ENCODE measurements around the gene MAP3K14.

The MAP3K14 gene

DNA sequence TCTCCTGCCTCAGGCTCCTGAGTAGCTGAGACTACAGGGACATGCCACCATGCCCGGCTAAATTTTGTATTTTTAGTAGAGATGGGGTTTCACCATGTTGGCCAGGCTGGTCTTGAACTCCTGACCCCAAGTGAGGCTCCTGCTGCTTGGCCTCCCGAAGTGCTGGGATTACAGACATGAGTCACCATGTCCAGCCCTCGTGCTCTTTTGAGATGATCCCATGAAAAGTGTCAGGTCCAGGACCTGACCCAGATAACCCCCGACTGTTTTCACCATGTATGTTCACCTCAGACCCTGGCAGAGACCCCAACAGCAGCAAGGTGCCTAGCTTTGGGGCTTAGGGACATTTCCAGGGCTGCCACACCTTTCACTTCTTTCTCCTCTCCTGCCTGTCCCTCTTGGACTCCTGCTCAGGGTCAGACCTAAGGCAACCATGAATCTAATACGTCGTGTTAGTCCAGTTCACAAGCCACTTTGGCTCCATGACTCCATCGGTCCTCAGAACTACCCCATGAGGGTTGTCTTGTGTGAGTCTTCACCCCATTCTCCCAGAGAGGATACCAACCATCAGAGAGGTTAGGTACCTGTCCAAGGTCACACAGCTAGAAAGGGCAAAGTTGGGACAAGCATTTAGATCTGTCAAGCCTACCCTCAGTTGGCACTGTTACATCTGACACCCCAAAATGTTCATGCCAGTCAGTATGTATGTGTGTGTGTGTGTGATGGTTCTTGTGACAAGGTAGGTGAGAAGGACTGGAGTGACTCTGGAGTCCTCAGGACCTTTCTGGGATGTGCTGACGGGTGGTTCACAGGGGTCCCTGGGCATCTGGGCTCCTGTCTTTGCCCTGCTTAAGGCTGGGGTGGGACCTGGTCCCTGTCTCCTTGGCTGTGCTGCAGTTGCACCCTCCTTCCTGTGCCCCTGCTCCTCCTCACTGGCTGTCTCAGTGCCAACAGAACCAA, 23.1 kb upstream of the MAP3K14 start:
- CTCF ChIA-PET = interaction anchor here (0.6 kb wide), 1 partner anchor 13 kb away, joined by 7 read pairs; no protein-coding TSS in a partner anchor
- POLR2A ChIA-PET (ENCODE audit: low non-redundant PET) = no interaction called here
- TF ChIP-seq, protein P1, sequence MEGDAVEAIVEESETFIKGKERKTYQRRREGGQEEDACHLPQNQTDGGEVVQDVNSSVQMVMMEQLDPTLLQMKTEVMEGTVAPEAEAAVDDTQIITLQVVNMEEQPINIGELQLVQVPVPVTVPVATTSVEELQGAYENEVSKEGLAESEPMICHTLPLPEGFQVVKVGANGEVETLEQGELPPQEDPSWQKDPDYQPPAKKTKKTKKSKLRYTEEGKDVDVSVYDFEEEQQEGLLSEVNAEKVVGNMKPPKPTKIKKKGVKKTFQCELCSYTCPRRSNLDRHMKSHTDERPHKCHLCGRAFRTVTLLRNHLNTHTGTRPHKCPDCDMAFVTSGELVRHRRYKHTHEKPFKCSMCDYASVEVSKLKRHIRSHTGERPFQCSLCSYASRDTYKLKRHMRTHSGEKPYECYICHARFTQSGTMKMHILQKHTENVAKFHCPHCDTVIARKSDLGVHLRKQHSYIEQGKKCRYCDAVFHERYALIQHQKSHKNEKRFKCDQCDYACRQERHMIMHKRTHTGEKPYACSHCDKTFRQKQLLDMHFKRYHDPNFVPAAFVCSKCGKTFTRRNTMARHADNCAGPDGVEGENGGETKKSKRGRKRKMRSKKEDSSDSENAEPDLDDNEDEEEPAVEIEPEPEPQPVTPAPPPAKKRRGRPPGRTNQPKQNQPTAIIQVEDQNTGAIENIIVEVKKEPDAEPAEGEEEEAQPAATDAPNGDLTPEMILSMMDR (conservative IDR thresholded peaks at IDR 0.05; ENCODE audit: low read depth) = no peak
- DNase-seq (ENCODE audit: low spot score) = no peak
- no peak overlapping the region for H3K27ac ChIP-seq

DNA sequence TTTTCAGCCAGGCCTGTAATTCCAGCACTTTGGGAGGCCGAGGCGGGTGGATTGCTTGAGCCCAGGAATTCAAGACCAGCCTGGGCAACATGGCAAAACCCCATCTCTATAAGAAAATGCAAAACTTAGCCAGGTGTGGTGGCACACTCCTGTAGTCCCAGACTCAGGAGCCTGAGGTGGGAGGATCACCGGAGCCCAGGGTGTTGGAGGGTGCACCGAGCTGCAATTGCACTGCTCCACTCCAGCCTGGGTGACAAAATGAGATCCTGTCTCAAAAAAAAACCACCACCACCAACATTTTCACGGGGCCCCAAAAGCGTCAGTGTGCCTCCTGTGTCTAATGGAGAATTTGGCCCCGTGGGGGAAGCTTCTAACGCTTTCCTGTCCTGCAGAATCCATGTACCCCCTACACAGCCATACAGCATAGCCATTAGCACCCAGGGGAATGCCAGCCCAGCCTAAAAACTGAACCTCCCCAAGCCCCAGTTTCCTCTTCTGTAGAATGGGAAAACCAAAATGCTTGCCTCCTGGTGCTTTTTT, 22.2 kb upstream of the MAP3K14 start:
- ChIA-PET POLR2A (ENCODE audit: low non-redundant PET) (no interaction called here), CTCF (interaction anchor here (0.6 to 0.7 kb wide), 2 partner anchors 13 to 46 kb away, joined by 3 to 7 read pairs; no protein-coding TSS in a partner anchor)
- H3K27ac ChIP-seq = no peak overlapping the region
- no peak for DNase-seq (ENCODE audit: low spot score)
- TF ChIP-seq, protein P1 (conservative IDR thresholded peaks at IDR 0.05; ENCODE audit: low read depth) = no peak

DNA sequence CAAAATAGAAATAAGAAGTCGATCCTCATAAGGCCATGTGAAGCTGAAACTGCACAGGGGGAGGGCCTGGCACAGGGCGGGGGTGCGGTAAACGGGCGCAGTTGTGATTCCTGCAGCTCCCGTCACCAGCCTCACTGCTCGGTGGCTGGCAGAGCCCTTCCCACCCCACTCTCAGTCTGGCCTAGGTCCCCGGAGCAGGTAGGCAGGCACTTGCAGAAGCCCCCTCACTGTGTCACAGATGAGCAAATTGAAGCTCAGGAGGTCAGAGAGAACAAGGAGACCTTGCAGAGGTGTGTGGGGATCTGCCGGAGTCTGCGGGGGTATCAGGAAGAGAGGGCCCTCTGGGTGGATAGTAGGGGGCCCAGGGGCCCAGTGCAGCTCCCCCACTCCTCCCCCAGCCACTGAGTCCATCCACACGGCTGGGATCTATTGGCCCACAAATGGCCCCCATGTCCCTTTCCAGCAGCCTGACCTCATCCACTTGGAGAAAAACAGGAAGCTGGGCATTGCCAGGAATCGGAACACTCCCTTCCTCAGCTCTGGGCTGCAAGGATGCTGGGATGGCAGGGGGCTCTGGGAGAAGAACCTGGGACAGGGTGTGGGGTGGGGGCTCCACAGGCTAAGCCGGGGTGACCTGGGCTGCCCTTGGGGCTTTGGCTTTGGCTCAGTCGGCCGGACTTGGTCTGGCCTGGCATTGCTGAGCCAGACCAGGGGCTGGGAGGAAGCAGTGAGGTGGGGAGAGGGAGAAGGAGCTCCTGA, 21.4 kb upstream of the MAP3K14 start:
- ChIA-PET CTCF (interaction anchor here (0.7 kb wide), 1 partner anchor 47 kb away, joined by 3 read pairs; no protein-coding TSS in a partner anchor), POLR2A (ENCODE audit: low non-redundant PET) (no interaction called here)
- TF ChIP-seq, protein P1 (conservative IDR thresholded peaks at IDR 0.05; ENCODE audit: low read depth) = no peak
- DNase-seq (ENCODE audit: low spot score) = no peak
- H3K27ac ChIP-seq = no peak overlapping the region

DNA sequence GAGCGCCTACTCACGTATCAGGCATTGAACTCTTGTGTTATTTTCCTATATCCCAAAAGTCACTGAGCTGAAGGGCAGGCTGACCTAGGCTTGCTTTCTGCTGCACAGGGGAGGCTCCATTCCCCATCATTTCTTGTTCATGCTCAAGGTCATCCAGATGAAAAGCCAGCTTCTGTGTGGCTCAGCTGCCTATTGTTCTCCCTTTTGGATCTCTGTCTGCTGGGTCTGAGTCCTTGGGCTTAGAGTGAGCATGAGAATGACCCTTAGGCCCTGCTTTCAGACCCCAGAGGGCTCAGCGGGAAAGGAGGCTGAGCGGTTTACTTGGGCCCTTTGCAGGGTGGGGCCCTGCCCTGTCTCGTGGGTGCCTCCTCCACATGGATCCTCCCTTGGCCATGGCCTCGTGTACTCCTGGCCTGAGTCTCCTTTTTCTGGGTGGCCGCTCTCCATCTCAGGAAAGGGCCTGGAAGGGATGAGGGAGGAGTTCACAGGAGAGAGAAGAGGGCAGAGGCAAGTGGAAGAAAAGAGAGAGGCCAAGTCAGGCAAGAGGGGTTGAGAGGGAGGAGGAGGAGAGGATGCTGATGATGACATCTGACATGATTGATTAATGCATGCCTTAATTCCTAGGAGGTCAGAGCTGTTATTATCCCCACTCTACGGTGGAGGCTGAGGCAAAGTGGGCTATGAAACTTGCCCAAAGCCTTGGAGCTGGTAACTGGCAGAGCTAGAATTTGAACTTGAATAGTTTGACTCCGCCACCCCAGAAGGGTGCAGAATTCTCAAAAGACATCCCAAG, 19.8 kb upstream of the MAP3K14 start:
- CTCF ChIA-PET = interaction anchor here (0.6 kb wide), 2 partner anchors 316 to 429 kb away, joined by 3 to 5 read pairs; no protein-coding TSS in a partner anchor
- TF ChIP-seq, protein P1 (conservative IDR thresholded peaks at IDR 0.05; ENCODE audit: low read depth) = no peak
- H3K27ac ChIP-seq = no peak overlapping the region
- POLR2A ChIA-PET (ENCODE audit: low non-redundant PET) = interaction anchor here (0.7 kb wide), 2 partner anchors 23 to 37 kb away, joined by 3 to 10 read pairs; no protein-coding TSS in a partner anchor
- DNase-seq (ENCODE audit: low spot score) = no peak

GRCh38 chr17:45335721-45336120, 18.9 kb upstream of the MAP3K14 start:
- ChIA-PET POLR2A (ENCODE audit: low non-redundant PET) (no interaction called here), CTCF (interaction anchor here (0.6 kb wide), 1 partner anchor 8 kb away, joined by 4 read pairs; no protein-coding TSS in a partner anchor)
- TF ChIP-seq, protein P1 (conservative IDR thresholded peaks at IDR 0.05; ENCODE audit: low read depth) = no peak
- no peak for DNase-seq (ENCODE audit: low spot score)
- H3K27ac ChIP-seq = no peak overlapping the region

Measured in RWPE1 (cell line).